PC-3 (cell line): ENCODE measurements around the gene RAB14. TPM values are rescaled to one million over a fixed set of nuclear protein-coding genes. Genes with fewer than 3 reads are reported as not detected.

Source experiments
- ATAC-seq: fragments of 200-7000 bp; cut with Tn5 transposase; 2 replicates; pipeline ENCODE4 v1.9.1; 2020; ENCODE audit warnings: mild to moderate bottlenecking, moderate library complexity
- BruUV-seq: library from RNA; stranded (reverse); fragments of 400-500 nt; replicated peaks from 2 replicates; lab custom pipeline; 2021; lab: Mats Ljungman, UMichigan
- CTCF ChIA-PET: fragments of 300-600 bp; sonication (Branson Sonifier 250); formaldehyde crosslinking; loops from one replicate; lab custom pipeline; 2022; ENCODE audit warnings: antibody characterized with exemption; lab: Charles Lee
- POLR2A ChIA-PET: fragments of 300-600 bp; sonication (Branson Sonifier 250); formaldehyde crosslinking; loops from one replicate; lab custom pipeline; 2022; ENCODE audit warnings: antibody characterized with exemption; ENCODE audit not compliant: unreplicated experiment; lab: Charles Lee
- DNase-seq: peaks from one replicate; pipeline ENCODE4 v3.0.0-alpha.2; 2015
- H2AFZ ChIP-seq: fragments of 300-600 bp; sonication (generic); 2 replicates; pipeline ENCODE4 v1.6.0; 2016; ENCODE audit warnings: antibody characterized with exemption, low read length
- H3F3A ChIP-seq: fragments of 300-600 bp; sonication (generic); one replicate; pipeline ENCODE4 v1.6.0; 2017; ENCODE audit warnings: antibody characterized with exemption, low read length, control low read depth, mild to moderate bottlenecking; ENCODE audit not compliant: unreplicated experiment
- H3K27ac ChIP-seq: fragments of 300-600 bp; sonication (generic); 2 replicates; pipeline ENCODE4 v1.5.1; 2016; ENCODE audit warnings: mild to moderate bottlenecking, low read length
- H3K27me3 ChIP-seq: fragments of 300-600 bp; sonication (generic); 2 replicates; pipeline ENCODE4 v1.6.1; 2016; ENCODE audit warnings: low read length, mixed read lengths
- H3K36me3 ChIP-seq: fragments of 300-600 bp; sonication (generic); 2 replicates; pipeline ENCODE4 v1.6.1; 2016; ENCODE audit warnings: low read depth, mixed run types, low read length, mixed read lengths
- H3K4me1 ChIP-seq: fragments of 300-600 bp; sonication (generic); 2 replicates; pipeline ENCODE4 v1.5.1; 2016; ENCODE audit warnings: low read length; ENCODE audit not compliant: insufficient read depth
- H3K4me2 ChIP-seq: fragments of 300-600 bp; sonication (generic); 2 replicates; pipeline ENCODE4 v1.6.0; 2016; ENCODE audit warnings: low read length
- H3K4me3 ChIP-seq: fragments of 300-600 bp; sonication (generic); 2 replicates; pipeline ENCODE4 v1.5.1; 2016; ENCODE audit warnings: mild to moderate bottlenecking, low read length, mixed read lengths
- H3K79me2 ChIP-seq: fragments of 300-600 bp; sonication (generic); 2 replicates; pipeline ENCODE4 v1.6.1; 2017; ENCODE audit warnings: low read length, mixed read lengths
- H3K9ac ChIP-seq: fragments of 300-600 bp; sonication (generic); 2 replicates; pipeline ENCODE4 v1.6.0; 2016; ENCODE audit warnings: mild to moderate bottlenecking, low read length
- H3K9me2 ChIP-seq: fragments of 300-600 bp; sonication (generic); replicated peaks from 2 replicates; pipeline ENCODE4 v1.6.1; 2016; ENCODE audit warnings: mixed run types, low read length, mixed read lengths
- H3K9me3 ChIP-seq: fragments of 300-600 bp; sonication (generic); 2 replicates; pipeline ENCODE4 v1.6.1; 2016; ENCODE audit warnings: low read length, mixed read lengths
- H4K20me1 ChIP-seq: fragments of 300-600 bp; sonication (generic); 2 replicates; pipeline ENCODE4 v1.6.1; 2016; ENCODE audit warnings: low read length, mixed read lengths
- CTCF ChIP-seq: fragments of 300-600 bp; sonication (generic); conservative IDR thresholded peaks from 2 replicates; pipeline ENCODE4 v1.5.1; 2017; ENCODE audit warnings: antibody characterized with exemption, low read depth, mild to moderate bottlenecking, low read length
- EZH2 ChIP-seq: fragments of 300-600 bp; sonication (generic); IDR thresholded peaks from one replicate; pipeline ENCODE4 v1.6.1; 2017; ENCODE audit warnings: antibody characterized with exemption, mild to moderate bottlenecking, low read length; ENCODE audit not compliant: unreplicated experiment
- EZH2phosphoT487 ChIP-seq: fragments of 300-600 bp; sonication (generic); IDR thresholded peaks from 2 replicates; pipeline ENCODE4 v1.6.1; 2018; ENCODE audit warnings: mild to moderate bottlenecking, antibody characterized with exemption, low read length, borderline replicate concordance
- intact Hi-C: fragments of 100-400 bp; cut with micrococcal nuclease; formaldehyde crosslinking; loops from 2 replicates; pipeline ENCODE4 v1.9.0; 2023
- total RNA-seq: library from RNA; depleted of rRNA; stranded (reverse); fragments of >200 nt; gene quantifications from 2 replicates; pipeline ENCODE4 v1.2.3, GENCODE V29; 2014

Gene RAB14
- total RNA-seq, 1 experiment from 2014 or later: 13.8 TPM

- peaks cover 6% of the 10 kb centered on the region for H3K4me1 ChIP-seq
- intact Hi-C loops: no loop called here
Observed at GRCh38 chr9:121191235-121191634, 10.4 kb downstream of the RAB14 start.

GRCh38 chr9:121189660-121190059 is 12.0 kb downstream of the RAB14 start:
- peaks cover 41% of the 10 kb centered on the region; the same call in 1 of the 2 replicates for H4K20me1 ChIP-seq
- no peaks in the 10 kb centered on the region for H3K27me3 ChIP-seq
- no peak overlapping the region for H3K27ac ChIP-seq
- peaks cover 97% of the 10 kb centered on the region for H3K79me2 ChIP-seq
- BruUV-seq: no TSS peak
- no peaks in the 10 kb centered on the region for H3K9me3 ChIP-seq
- no peak overlapping the region for H2AFZ ChIP-seq
- H3K36me3 ChIP-seq: peaks cover 26% of the 10 kb centered on the region
- H3K4me3 ChIP-seq: no peak overlapping the region
- DNase-seq (no peak), ATAC-seq (no peak)
- no peak overlapping the region for H3K4me2 ChIP-seq
- no peaks in the 10 kb centered on the region for H3F3A ChIP-seq
- H3K4me1 ChIP-seq: peaks cover 3% of the 10 kb centered on the region; the same call in 1 of the 2 replicates
- H3K9me2 ChIP-seq: no peaks in the 10 kb centered on the region
- no peak for TF ChIP-seq EZH2phosphoT487
- no peak for TF ChIP-seq CTCF
- TF ChIP-seq EZH2: no peak
- no peak overlapping the region for H3K9ac ChIP-seq
- ChIA-PET POLR2A (no interaction called here), CTCF (no interaction called here)
- intact Hi-C loops: no loop called here

More at GRCh38 chr9:121191235-121191634, 10.4 kb downstream of the RAB14 start:
- no peaks in the 10 kb centered on the region for H3K9me3 ChIP-seq
- no peaks in the 10 kb centered on the region for H3K9me2 ChIP-seq
- H2AFZ ChIP-seq: no peak overlapping the region
- H3K36me3 ChIP-seq: peaks cover 15% of the 10 kb centered on the region
- H3K4me2 ChIP-seq: no peak overlapping the region
- CTCF ChIA-PET: no interaction called here
- H3K9ac ChIP-seq: no peak overlapping the region
- BruUV-seq: no TSS peak
- H3F3A ChIP-seq: no peaks in the 10 kb centered on the region
- POLR2A ChIA-PET: no interaction called here
- no peak overlapping the region for H3K27ac ChIP-seq
- ATAC-seq (no peak), DNase-seq (no peak)
- no peak overlapping the region for H3K4me3 ChIP-seq
- H4K20me1 ChIP-seq: peaks cover 51% of the 10 kb centered on the region; the same call in 1 of the 2 replicates
- H3K27me3 ChIP-seq: no peaks in the 10 kb centered on the region
- H3K79me2 ChIP-seq: peaks cover 98% of the 10 kb centered on the region
- TF ChIP-seq EZH2: no peak
- no peak for TF ChIP-seq CTCF
- TF ChIP-seq EZH2phosphoT487: no peak

GRCh38 chr9:121189006-121189405 is 12.7 kb downstream of the RAB14 start:
- Histone ChIP-seq H3K4me2 (no peak overlapping the region), H3K27me3 (no peaks in the 10 kb centered on the region), H3K4me3 (no peak overlapping the region), H3K9ac (no peak overlapping the region), H3K4me1 (no peaks in the 10 kb centered on the region), H3K9me3 (no peaks in the 10 kb centered on the region), H2AFZ (no peak overlapping the region), H3K79me2 (peaks cover 91% of the 10 kb centered on the region), H3K9me2 (no peaks in the 10 kb centered on the region), H4K20me1 (peaks cover 34% of the 10 kb centered on the region; the same call in 1 of the 2 replicates), H3F3A (no peaks in the 10 kb centered on the region), H3K36me3 (peaks cover 26% of the 10 kb centered on the region), H3K27ac (no peak overlapping the region)
- ChIA-PET POLR2A (no interaction called here), CTCF (no interaction called here)
- BruUV-seq: TSS peak; percentile 4
- TF ChIP-seq CTCF (no peak), EZH2 (no peak), EZH2phosphoT487 (no peak)
- DNase-seq: no peak
- ATAC-seq: no peak
- intact Hi-C loops: no loop called here
